ENCODE measurements around the gene CLSTN1. TPM values are rescaled to one million over a fixed set of nuclear protein-coding genes. Genes with fewer than 3 reads are reported as not detected.

CLSTN1 gene
- total RNA-seq, 2 experiments from 2014 or later = 29.3 to 29.9 TPM

DNA sequence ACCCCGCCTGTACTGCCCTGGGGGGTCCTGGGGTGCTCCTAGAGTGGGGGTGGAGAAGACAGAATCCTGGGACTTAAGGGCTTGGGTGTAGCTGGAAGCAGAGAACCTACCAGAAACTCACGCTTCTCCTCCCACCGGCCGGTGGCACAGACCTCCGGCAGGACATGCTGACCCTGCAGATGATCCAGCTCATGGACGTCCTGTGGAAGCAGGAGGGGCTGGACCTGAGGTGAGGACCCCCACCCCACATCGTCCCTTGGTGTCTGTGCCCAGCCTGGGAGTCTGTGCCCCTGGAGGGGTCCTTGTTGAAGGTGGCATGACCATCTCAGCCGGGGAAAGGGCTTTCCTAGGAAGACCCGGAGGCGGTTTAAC, 101.4 kb downstream of the CLSTN1 start:
- Mint-ChIP-seq H3K27ac (peak overlapping the region; percentile 20), H3K4me3 (no peak overlapping the region), H3K36me3 (ENCODE audit: low read depth) (peaks cover 83% of the 10 kb centered on the region), H3K9me3 (peaks cover 6% of the 10 kb centered on the region), H3K4me1 (ENCODE audit: low read depth) (peaks cover 72% of the 10 kb centered on the region), H3K27me3 (no peaks in the 10 kb centered on the region)
- CTCF ChIA-PET = interaction anchor here (0.6 to 4.4 kb wide), 17 partner anchors 11 to 220 kb away, joined by 3 to 69 read pairs (median 4); no protein-coding TSS in a partner anchor
- TF ChIP-seq CTCF (IDR thresholded peaks at IDR 0.05) = no peak
- POLR2A ChIA-PET = interaction anchor here (2.1 to 7.8 kb wide), 2 partner anchors 33 to 68 kb away, joined by 15 to 73 read pairs; no protein-coding TSS in a partner anchor
- intact Hi-C loops (cut with micrococcal nuclease) = no loop called here
- ATAC-seq (no peak), DNase-seq (no peak)

- peak overlapping the region; percentile 63 for H3K27ac Mint-ChIP-seq
Observed at GRCh38 chr1:9721606-9722377, 102.0 kb downstream of the CLSTN1 start.

DNA sequence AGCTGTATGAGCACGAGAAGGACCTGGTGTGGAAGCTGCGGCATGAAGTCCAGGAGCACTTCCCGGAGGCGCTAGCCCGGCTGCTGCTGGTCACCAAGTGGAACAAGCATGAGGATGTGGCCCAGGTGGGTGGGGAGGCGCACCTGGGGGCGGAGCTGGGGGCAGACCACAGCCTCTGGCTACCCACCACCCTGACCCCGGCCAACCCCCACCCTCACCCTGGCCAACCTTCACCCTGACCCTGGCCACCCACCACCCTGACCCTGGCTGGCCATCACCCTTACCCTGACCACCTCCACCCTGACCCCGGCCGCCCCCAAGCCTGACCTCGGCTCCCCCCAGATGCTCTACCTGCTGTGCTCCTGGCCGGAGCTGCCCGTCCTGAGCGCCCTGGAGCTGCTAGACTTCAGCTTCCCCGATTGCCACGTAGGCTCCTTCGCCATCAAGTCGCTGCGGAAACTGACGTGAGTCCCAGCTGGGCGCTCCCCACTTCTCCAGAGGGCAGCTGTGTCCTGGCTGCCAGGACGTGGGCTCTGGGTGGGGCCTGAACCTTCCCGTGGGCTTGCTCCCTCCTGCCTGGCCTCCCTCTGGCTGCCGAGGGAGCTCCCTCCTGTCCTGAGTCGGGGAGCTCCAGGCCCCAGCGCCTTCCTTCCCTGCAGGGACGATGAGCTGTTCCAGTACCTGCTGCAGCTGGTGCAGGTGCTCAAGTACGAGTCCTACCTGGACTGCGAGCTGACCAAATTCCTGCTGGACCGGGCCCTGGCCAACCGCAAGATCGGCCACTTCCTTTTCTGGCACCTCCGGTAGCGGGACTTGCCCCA, 102.8 kb downstream of the CLSTN1 start:
- Mint-ChIP-seq H3K4me1 (ENCODE audit: low read depth) (peaks cover 67% of the 10 kb centered on the region), H3K4me3 (peak overlapping the region; percentile 49), H3K9me3 (peaks cover 6% of the 10 kb centered on the region), H3K27ac (peak overlapping the region; percentile 63), H3K27me3 (no peaks in the 10 kb centered on the region), H3K36me3 (ENCODE audit: low read depth) (peaks cover 86% of the 10 kb centered on the region)
- POLR2A ChIA-PET = interaction anchor here (0.6 to 11.0 kb wide), 9 partner anchors 9 to 788 kb away, joined by 3 to 142 read pairs (median 9); no protein-coding TSS in a partner anchor
- DNase-seq (no peak), ATAC-seq (no peak)
- intact Hi-C loops (cut with micrococcal nuclease) = no loop called here
- CTCF ChIA-PET = interaction anchor here (0.7 to 4.4 kb wide), 29 partner anchors 8 to 221 kb away, joined by 3 to 69 read pairs (median 5); no protein-coding TSS in a partner anchor
- TF ChIP-seq CTCF (IDR thresholded peaks at IDR 0.05) = no peak

More at GRCh38 chr1:9721606-9722377, 102.0 kb downstream of the CLSTN1 start:
- Mint-ChIP-seq H3K27me3 (no peaks in the 10 kb centered on the region), H3K9me3 (peaks cover 6% of the 10 kb centered on the region), H3K4me1 (ENCODE audit: low read depth) (peaks cover 70% of the 10 kb centered on the region), H3K36me3 (ENCODE audit: low read depth) (peaks cover 83% of the 10 kb centered on the region), H3K4me3 (peak overlapping the region; percentile 49)
- peak; percentile 83 for TF ChIP-seq CTCF (IDR thresholded peaks at IDR 0.05)
- peak; percentile 91 for DNase-seq
- POLR2A ChIA-PET = interaction anchor here (0.6 to 11.0 kb wide), 9 partner anchors 8 to 789 kb away, joined by 3 to 142 read pairs (median 9); no protein-coding TSS in a partner anchor
- ATAC-seq = peak; percentile 43
- CTCF ChIA-PET = interaction anchor here (0.7 to 4.4 kb wide), 31 partner anchors 8 to 220 kb away, joined by 3 to 69 read pairs (median 4); no protein-coding TSS in a partner anchor
- intact Hi-C loops (cut with micrococcal nuclease) = no loop called here

DNA sequence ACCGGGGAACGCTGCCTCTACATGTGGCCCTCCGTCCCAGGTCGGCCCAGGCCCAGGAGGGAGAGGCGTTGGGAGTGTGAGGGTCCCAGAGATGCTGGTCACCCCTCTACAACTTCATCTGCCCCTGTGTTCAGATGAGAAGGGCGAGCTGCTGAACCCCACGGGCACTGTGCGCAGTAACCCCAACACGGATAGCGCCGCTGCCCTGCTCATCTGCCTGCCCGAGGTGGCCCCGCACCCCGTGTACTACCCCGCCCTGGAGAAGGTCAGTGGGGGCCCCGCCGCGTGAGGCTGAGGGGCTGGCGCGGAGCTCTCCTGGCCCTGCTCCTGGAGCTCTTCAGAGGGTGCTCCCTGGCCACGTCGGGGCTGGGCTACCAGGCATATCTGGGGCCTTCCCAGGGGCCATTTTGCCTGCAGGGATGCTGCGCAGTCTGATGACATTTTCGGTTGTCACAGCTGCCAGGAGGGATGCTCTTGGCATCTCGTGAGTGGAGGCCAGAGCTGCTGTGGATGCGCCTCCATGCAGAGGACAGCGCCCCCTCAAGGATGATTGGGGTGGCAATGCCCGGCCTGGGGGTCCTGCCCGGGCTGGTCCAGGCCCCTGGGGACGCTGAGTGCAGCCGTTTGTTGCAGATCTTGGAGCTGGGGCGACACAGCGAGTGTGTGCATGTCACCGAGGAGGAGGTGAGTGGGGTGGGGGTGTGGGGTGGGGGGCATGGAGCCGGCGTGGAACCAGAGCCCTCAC, 103.6 kb downstream of the CLSTN1 start:
- TF ChIP-seq CTCF (IDR thresholded peaks at IDR 0.05) = peak; percentile 29
- ChIA-PET POLR2A (interaction anchor here (0.6 to 11.0 kb wide), 9 partner anchors 10 to 186 kb away, joined by 3 to 142 read pairs (median 9); no protein-coding TSS in a partner anchor), CTCF (interaction anchor here (0.8 to 4.4 kb wide), 16 partner anchors 9 to 141 kb away, joined by 3 to 69 read pairs (median 5); no protein-coding TSS in a partner anchor)
- no peaks in the 10 kb centered on the region for H3K27me3 Mint-ChIP-seq
- peaks cover 70% of the 10 kb centered on the region for H3K4me1 Mint-ChIP-seq (ENCODE audit: low read depth)
- DNase-seq (no peak), ATAC-seq (no peak)
- H3K36me3 Mint-ChIP-seq (ENCODE audit: low read depth) = peaks cover 90% of the 10 kb centered on the region
- H3K9me3 Mint-ChIP-seq = peaks cover 6% of the 10 kb centered on the region
- peak overlapping the region; percentile 77 for H3K27ac Mint-ChIP-seq
- intact Hi-C loops (cut with micrococcal nuclease) = loop anchor here (5.0 kb wide), 2 partner anchors 63 to 93 kb away; no protein-coding TSS in a partner anchor
- H3K4me3 Mint-ChIP-seq = peak overlapping the region; percentile 43

Measured in activated CD8-positive, alpha-beta T cell treated with anti-CD3 and anti-CD28 coated beads for 36 hours (primary cell).